C4-2B (cell line): ENCODE results near the gene MKNK1.

Experiments
- H3K27ac ChIP-seq: fragments of 450-650 bp; 2 replicates; pipeline ENCODE4 v1.5.1; 2017
- CTCF ChIP-seq: fragments of 450-650 bp; conservative IDR thresholded peaks from 2 replicates; pipeline ENCODE4 v1.5.1; 2017; ENCODE audit warnings: mild to moderate bottlenecking
- ZFX ChIP-seq: fragments of 450-650 bp; IDR thresholded peaks from 2 replicates; pipeline ENCODE4 v1.6.1; 2017

The MKNK1 gene

DNA sequence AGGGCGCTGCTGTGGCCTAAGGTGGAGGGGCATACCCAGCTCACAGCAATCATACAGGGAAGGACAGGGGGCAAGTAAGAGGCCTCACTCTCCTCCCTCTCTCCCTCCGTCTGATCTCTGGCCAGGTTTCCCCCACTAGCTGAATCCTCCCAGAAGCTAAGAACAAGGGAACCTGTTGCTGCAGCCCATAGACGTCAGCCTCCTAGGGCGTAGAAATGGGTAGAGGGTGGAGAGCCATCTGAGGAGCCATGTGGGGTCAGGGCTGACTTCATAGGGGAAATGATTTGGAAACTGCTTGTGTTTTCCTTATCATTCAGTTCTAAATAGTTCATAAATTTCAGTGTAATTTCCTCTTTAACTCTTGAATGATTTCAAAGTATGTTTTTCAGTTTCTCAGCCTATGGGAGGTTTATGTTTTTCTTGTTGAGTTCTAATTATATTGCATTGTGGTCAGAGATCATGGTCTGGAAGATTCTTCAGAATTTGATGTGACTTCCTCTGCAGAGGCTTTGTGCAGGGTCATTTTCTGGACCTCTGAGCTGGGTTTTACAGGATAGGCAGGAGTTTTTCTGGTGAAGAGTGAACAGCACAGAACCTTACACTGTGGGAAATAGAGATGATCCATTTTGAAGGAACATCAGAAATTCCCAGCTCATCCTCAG lies 14.8 kb upstream of the MKNK1 start:
- H3K27ac ChIP-seq: no peak overlapping the region
- TF ChIP-seq CTCF (no peak), ZFX (no peak)

GRCh38 chr1:46617833-46618232 lies 13.8 kb upstream of the MKNK1 start:
- TF ChIP-seq ZFX: no peak
- no peak for TF ChIP-seq CTCF
- H3K27ac ChIP-seq: no peak overlapping the region

DNA sequence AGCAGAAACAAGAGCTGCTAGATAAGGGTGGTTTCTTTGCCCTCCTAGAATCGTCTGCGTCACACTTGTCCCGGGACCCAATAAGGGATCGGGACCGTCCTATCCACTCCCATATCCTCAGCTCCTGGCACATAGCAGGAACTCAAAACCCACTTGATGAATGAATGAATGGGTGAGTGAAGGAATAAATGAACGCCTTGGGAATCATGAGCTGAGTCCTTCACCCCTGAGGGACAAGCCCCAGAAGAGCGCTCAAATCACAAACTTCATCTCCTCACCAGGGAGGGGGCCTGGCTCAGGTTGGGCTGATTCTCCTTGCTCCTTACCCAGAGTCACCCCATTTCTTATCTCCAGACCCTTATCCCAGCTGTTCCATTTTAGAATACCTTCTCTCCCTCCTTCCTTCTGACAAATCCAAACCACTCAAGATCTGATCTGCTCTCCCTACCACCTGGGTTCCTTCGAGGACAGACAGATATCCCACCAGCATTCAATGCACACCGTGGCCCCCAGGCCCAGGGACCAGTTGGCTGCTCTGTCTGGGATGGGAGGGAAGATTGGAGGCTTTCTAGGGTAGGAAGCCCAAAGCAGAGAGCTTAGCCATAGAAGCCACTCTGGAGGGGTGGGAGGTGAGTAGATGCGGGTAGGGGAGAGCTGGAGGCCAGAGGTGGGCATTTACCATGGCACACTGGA lies 13.2 kb upstream of the MKNK1 start:
- H3K27ac ChIP-seq: peak overlapping the region; percentile 60
- TF ChIP-seq CTCF (no peak), ZFX (no peak)

GRCh38 chr1:46616277-46617107 lies 12.4 kb upstream of the MKNK1 start, which contains the start of gene MOB3C:
Gene MOB3C, minus strand, starts transcription at chr1:46616811. Its CDS starts 3,490 bp downstream, at chr1:46613321.
- TF ChIP-seq CTCF: no peak
- TF ChIP-seq ZFX: no peak
- H3K27ac ChIP-seq: peak within 1 kb of the TSS; percentile 60

GRCh38 chr1:46615735-46616134 lies 11.7 kb upstream of the MKNK1 start:
- TF ChIP-seq CTCF (no peak), ZFX (no peak)
- peak overlapping the region; percentile 60; the same call in 1 of the 2 replicates for H3K27ac ChIP-seq

DNA sequence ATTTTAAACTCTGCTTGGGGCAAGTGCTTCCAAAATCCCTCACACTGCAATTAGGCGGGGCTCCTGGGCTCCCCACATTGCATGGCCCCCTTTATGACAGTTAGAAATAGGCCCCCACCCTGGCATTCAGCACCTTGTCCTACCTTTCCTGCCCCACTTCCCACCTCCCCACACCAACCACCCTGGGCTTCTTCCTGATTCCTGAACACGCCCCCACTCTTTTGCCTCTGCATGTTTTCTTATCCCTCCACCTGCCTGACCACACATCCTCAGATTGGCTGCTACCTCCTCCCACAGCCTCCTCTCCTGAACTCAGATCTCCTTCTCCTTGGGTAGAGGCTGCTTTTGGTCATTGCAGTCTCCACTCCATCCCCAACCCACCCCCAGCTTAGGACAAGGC lies 11.0 kb upstream of the MKNK1 start:
- TF ChIP-seq CTCF (no peak), ZFX (no peak)
- no peak overlapping the region for H3K27ac ChIP-seq

DNA sequence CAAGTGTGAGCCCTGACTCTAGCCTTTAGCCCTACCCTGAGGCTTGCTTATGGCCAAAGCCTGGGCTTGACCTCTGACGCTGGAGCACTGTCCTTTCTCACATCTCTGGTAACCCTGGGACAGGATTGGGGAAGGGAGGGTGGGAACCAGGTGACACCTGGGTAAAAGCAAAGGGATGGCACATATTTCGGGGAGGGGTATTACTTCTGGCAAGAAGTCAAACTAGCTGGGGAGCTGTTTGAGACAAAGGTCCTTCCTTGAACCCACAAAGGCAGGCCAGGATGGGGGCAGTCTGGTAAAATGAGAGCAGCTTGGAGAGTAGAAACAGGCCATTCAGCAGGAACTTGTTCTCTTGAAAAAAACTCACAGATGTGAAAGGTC lies 10.5 kb upstream of the MKNK1 start:
- TF ChIP-seq ZFX (no peak), CTCF (no peak)
- H3K27ac ChIP-seq: no peak overlapping the region
